Measurements from ENCODE around the gene SEMA6D. TPM values are rescaled to one million over a fixed set of nuclear protein-coding genes. Genes with fewer than 3 reads are reported as not detected.
"Not testable (repeated sequence)": the region's sequence is repeated elsewhere in the genome, so short reads cannot be mapped to it uniquely, and the experiment has no call there.

Gene SEMA6D
- total RNA-seq, 2 experiments from 2014 or later: not detected

DNA sequence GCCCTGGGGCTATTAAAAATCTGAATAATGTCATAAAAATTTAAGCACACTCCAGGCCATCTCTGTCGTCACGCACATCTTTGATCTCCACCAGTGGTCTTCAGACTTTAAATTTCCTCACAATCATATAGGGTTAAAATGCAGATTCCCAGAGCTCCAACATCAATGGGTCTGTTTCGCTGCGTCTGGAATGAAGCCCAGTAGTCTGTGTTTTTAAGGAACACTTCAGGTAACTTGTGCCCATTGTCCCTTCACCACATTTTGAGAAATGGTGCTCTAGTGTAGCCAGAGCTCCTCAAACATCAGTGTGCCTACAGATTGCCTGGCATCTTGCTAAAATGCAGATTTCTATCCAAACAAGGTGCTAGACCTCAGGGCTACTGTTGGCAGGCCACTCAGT lies 9.8 kb downstream of the SEMA6D start:
- no peak for DNase-seq
- Mint-ChIP-seq H3K27ac (no peak overlapping the region), H3K4me1 (no peaks in the 10 kb centered on the region), H3K36me3 (no peaks in the 10 kb centered on the region), H3K9me3 (no peaks in the 10 kb centered on the region), H3K27me3 (peaks cover 20% of the 10 kb centered on the region), H3K4me3 (no peak overlapping the region)

DNA sequence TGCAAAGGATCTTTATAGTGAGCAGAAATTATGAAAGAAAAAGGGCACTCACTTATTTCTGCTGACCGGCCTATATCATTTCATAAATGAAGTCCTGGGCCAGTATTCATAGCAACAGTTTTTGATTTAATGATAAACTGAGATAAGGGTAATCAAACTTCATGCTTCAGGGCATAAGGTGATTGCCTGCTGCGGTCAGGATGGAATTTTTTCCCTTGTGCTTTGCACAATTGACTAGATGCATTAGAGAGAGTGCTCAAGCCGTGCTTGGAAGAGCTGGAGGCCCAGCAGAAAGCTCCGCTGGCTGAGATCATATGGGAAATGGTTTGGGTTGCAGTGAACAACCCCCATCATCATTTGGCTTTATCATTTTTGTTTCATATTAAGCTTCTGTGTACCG lies 10.4 kb downstream of the SEMA6D start:
- no peak overlapping the region for H3K4me3 Mint-ChIP-seq
- H3K9me3 Mint-ChIP-seq: no peaks in the 10 kb centered on the region
- DNase-seq: no peak
- H3K4me1 Mint-ChIP-seq: no peaks in the 10 kb centered on the region
- peaks cover 15% of the 10 kb centered on the region for H3K27me3 Mint-ChIP-seq
- no peak overlapping the region for H3K27ac Mint-ChIP-seq
- no peaks in the 10 kb centered on the region for H3K36me3 Mint-ChIP-seq

- Mint-ChIP-seq H3K4me1 (no peaks in the 10 kb centered on the region), H3K27ac (no peak overlapping the region), H3K27me3 (peaks cover 8% of the 10 kb centered on the region), H3K36me3 (no peaks in the 10 kb centered on the region), H3K4me3 (no peak overlapping the region), H3K9me3 (no peaks in the 10 kb centered on the region)
- no peak for DNase-seq
Observed at GRCh38 chr15:47728426-47728825, 11.1 kb downstream of the SEMA6D start.

GRCh38 chr15:47728886-47729285 lies 11.6 kb downstream of the SEMA6D start:
- no peaks in the 10 kb centered on the region for H3K9me3 Mint-ChIP-seq
- H3K36me3 Mint-ChIP-seq: no peaks in the 10 kb centered on the region
- DNase-seq: no peak
- no peaks in the 10 kb centered on the region for H3K4me1 Mint-ChIP-seq
- H3K4me3 Mint-ChIP-seq: no peak overlapping the region
- H3K27me3 Mint-ChIP-seq: peaks cover 5% of the 10 kb centered on the region
- no peak overlapping the region for H3K27ac Mint-ChIP-seq

DNA sequence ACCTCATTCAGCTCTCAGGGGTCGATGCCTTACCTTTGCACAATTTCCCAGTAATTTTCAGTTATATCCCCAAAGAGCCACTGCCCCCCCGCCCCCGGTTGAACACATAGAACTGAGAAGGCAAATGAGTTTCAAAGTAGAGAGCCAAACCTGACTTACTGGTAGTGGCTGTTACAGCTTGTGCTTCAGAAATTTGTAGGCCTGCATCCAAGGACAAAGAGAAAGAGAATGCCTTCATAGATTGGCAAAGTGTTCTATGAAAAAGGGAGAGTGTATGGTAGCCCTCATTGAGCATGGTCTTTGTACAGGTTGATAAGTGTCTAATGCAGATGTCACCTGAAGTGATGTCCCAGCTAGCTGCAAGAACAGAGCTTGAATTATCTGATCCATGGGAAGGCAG lies 13.9 kb downstream of the SEMA6D start:
- Mint-ChIP-seq H3K36me3 (no peaks in the 10 kb centered on the region), H3K4me3 (no peak overlapping the region), H3K4me1 (no peaks in the 10 kb centered on the region), H3K9me3 (no peaks in the 10 kb centered on the region), H3K27ac (no peak overlapping the region), H3K27me3 (no peaks in the 10 kb centered on the region)
- no peak for DNase-seq

- Mint-ChIP-seq H3K27me3 (no peaks in the 10 kb centered on the region), H3K9me3 (no peaks in the 10 kb centered on the region), H3K27ac (no peak overlapping the region), H3K4me3 (no peak overlapping the region), H3K4me1 (no peaks in the 10 kb centered on the region), H3K36me3 (no peaks in the 10 kb centered on the region)
- no peak for DNase-seq
Observed at GRCh38 chr15:47732248-47732647, 14.9 kb downstream of the SEMA6D start.

- Mint-ChIP-seq H3K27ac (no peak overlapping the region), H3K27me3 (no peaks in the 10 kb centered on the region), H3K4me3 (no peak overlapping the region), H3K36me3 (no peaks in the 10 kb centered on the region), H3K9me3 (no peaks in the 10 kb centered on the region), H3K4me1 (no peaks in the 10 kb centered on the region)
- DNase-seq: no peak
Observed at GRCh38 chr15:47733085-47733484, 15.8 kb downstream of the SEMA6D start.

DNA sequence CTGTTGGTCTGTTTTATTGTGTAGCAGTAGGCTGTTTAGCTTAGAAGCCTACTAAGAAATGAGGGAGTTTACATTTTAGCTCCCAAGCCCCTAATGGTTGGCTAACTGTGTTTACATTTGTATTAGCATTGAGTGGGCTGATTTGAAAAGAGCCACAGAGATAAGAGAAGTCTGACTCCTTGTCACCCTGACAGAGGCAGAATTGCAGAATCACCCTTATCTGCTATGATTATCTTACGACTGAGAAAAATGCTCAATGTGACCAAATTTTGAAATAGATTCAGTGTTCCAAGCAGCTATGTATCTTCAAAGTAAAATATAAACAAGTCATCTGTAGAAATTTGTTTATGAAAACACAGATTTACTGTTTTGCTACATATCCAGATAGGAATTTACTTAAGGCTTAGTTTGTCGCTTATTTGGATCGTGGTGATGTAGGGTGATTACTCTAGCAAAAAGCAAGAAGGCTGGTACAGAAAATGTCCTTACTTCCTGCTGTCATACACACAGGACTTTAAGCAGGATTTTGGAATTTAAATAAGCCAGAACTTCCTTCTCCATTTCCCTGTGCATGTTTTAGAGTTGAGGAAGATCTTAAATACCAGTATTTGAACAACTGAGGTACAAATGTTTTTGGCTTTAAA lies 19.0 kb downstream of the SEMA6D start:
- Mint-ChIP-seq H3K27me3 (no peaks in the 10 kb centered on the region), H3K4me3 (no peak overlapping the region), H3K4me1 (no peaks in the 10 kb centered on the region), H3K9me3 (peaks cover 1% of the 10 kb centered on the region), H3K36me3 (no peaks in the 10 kb centered on the region), H3K27ac (no peak overlapping the region)
- DNase-seq: no peak

DNA sequence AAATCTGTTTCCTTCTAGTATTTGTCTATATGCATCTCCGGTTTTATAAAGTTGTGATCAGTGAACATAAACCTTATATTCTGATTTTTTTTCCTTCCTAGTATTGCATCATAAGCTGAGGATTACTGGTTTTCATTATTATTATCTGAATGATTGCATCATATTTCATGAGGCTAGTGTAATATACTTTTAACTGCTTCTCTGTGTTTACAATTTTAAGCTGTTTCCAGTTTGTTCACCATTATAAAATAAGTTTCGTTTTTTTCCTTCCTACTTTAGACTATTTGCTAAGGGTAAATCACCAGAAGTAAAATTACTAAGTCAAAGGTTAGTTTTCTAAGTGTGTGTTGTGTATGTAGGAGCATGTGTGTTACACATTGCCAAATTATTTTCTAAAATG lies 20.2 kb downstream of the SEMA6D start:
- Mint-ChIP-seq H3K9me3 (peaks cover 1% of the 10 kb centered on the region), H3K4me1 (no peaks in the 10 kb centered on the region), H3K36me3 (no peaks in the 10 kb centered on the region), H3K27ac (no peak overlapping the region), H3K27me3 (no peaks in the 10 kb centered on the region), H3K4me3 (no peak overlapping the region)
- no peak for DNase-seq

GRCh38 chr15:47738144-47738825 lies 21.0 kb downstream of the SEMA6D start:
- not testable (repeated sequence) for H3K27me3 Mint-ChIP-seq, H3K9me3 Mint-ChIP-seq, H3K4me1 Mint-ChIP-seq, DNase-seq, H3K27ac Mint-ChIP-seq, H3K4me3 Mint-ChIP-seq, H3K36me3 Mint-ChIP-seq

DNA sequence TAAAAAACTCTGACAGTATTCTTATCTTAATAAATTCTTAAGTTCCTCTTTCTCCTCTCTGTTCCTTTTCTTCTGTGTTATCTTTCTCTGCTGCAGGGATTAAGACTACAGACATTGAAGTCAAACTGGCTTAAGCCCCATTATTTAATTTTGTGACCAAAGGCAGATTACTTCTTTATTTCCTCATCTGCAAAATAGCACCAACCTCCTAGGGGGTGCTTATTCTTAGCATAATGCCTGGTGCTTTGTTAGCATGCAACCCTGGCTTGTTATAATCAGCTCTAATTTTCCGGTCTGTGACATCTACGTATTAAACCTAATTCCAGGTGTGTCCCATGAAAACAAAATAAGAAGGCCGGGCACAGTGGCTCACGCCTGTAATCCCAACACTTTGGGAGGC lies 23.8 kb downstream of the SEMA6D start:
- H3K27me3 Mint-ChIP-seq: no peaks in the 10 kb centered on the region
- H3K36me3 Mint-ChIP-seq: no peaks in the 10 kb centered on the region
- DNase-seq: no peak
- no peaks in the 10 kb centered on the region for H3K4me1 Mint-ChIP-seq
- peaks cover 1% of the 10 kb centered on the region for H3K9me3 Mint-ChIP-seq
- no peak overlapping the region for H3K4me3 Mint-ChIP-seq
- H3K27ac Mint-ChIP-seq: no peak overlapping the region

DNA sequence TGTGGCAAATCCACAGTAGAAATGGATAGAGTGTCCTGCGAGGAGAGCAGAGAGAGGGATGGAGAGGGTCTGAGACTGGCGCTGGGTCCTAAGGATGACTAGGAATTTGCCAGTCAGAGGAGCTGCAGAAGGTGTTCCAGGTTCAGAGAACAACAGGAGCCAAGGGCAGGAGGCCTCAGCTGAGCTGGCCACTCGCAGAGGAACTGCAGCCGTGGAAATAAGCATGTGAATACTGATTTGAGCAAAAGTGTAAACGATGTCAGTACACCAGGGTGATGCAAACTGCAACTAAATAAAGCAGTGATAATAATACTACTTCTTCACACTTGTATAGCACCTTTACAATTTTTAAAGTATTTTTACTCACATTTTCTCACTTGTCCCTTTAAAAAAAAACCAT lies 24.6 kb downstream of the SEMA6D start:
- Mint-ChIP-seq H3K9me3 (peaks cover 1% of the 10 kb centered on the region), H3K27me3 (no peaks in the 10 kb centered on the region), H3K4me1 (no peaks in the 10 kb centered on the region), H3K36me3 (no peaks in the 10 kb centered on the region), H3K4me3 (no peak overlapping the region), H3K27ac (no peak overlapping the region)
- no peak for DNase-seq

DNA sequence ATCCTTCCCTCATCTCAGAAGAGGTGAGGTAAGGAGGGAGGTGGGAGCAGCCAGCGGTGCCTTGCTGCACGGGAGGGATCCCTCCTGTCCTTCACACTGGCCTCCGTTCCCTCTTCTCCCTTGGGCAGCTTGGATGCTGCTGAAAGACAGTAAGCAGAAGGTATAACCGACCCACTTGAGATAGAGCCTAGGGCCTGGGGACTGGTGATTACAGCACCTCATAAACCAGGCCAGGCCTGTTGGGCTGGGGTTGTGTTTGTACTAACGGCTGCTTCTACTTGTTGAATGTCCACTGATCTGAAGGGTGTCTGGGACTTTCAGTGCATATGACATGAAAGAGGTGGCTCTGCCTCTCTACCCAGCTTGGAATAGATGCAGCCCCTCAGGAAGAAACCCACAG lies 25.0 kb downstream of the SEMA6D start:
- Mint-ChIP-seq H3K36me3 (no peaks in the 10 kb centered on the region), H3K27me3 (no peaks in the 10 kb centered on the region), H3K27ac (no peak overlapping the region), H3K4me1 (no peaks in the 10 kb centered on the region), H3K4me3 (no peak overlapping the region), H3K9me3 (peaks cover 1% of the 10 kb centered on the region)
- no peak for DNase-seq

DNA sequence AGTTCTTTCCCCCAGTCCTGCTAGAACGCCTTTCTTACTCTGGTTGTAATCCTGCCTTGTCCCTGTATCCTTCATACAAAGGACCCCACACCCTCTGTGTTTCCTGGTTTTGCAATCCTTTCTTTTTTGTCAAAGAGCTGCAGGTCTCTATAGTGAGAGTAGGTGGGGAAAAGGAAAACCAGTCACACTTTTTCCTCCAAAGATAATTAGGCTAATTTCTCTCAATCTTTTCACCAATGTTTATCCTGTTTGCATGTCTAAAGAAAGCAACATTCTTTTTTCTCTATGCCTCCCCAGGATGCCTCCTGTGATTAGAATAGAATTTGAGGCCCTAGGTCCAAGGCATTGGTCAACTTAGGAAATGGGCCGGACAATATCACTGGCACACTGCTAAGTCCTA lies 25.4 kb downstream of the SEMA6D start:
- no peak for DNase-seq
- H3K9me3 Mint-ChIP-seq: peaks cover 1% of the 10 kb centered on the region
- no peaks in the 10 kb centered on the region for H3K36me3 Mint-ChIP-seq
- H3K4me1 Mint-ChIP-seq: no peaks in the 10 kb centered on the region
- no peaks in the 10 kb centered on the region for H3K27me3 Mint-ChIP-seq
- H3K27ac Mint-ChIP-seq: no peak overlapping the region
- H3K4me3 Mint-ChIP-seq: no peak overlapping the region

DNA sequence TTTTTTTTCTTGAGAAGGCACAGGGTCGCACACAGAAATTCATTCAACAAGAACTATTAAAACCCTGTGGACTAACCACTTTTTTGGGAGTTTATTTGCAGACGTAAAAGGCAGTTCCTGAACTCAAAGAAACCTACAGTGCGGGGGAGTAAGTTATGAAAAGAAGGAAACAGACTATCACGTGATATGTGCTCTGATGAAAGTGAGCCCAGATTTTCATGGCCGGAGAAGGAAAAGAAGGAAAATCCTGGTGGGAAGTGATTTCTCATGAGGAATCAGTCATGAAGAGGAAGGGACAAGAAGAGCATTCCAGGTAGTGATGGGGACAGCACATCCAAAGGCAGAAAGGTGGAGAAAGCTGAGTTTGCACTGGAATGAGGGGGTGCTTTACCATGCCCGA lies 26.1 kb downstream of the SEMA6D start:
- Mint-ChIP-seq H3K4me1 (no peaks in the 10 kb centered on the region), H3K9me3 (peaks cover 1% of the 10 kb centered on the region), H3K36me3 (no peaks in the 10 kb centered on the region), H3K27me3 (no peaks in the 10 kb centered on the region), H3K4me3 (no peak overlapping the region), H3K27ac (no peak overlapping the region)
- no peak for DNase-seq

DNA sequence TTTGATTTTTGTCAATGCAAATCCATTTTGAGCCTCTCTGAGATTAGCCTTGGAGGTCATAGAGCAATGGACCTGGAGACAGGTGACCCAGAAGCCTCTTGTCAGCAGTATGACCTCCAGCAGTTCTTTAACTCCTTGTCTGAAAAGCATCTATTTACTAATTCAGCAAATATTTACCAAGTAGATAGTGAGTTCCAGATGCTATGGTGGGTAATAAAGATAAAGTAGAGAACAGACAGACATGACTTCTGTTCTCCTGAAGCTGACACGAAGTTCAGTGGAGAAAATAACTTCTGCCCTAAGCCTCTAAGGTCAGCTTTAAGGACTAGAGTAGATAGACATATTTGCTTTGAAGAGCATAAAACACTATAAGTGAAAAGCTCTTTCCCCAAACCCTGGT lies 26.6 kb downstream of the SEMA6D start:
- Mint-ChIP-seq H3K4me1 (no peaks in the 10 kb centered on the region), H3K9me3 (peaks cover 1% of the 10 kb centered on the region), H3K27ac (no peak overlapping the region), H3K27me3 (no peaks in the 10 kb centered on the region), H3K4me3 (no peak overlapping the region), H3K36me3 (no peaks in the 10 kb centered on the region)
- no peak for DNase-seq
